Measurements from ENCODE around the gene MTHFD2L.

MTHFD2L gene

DNA sequence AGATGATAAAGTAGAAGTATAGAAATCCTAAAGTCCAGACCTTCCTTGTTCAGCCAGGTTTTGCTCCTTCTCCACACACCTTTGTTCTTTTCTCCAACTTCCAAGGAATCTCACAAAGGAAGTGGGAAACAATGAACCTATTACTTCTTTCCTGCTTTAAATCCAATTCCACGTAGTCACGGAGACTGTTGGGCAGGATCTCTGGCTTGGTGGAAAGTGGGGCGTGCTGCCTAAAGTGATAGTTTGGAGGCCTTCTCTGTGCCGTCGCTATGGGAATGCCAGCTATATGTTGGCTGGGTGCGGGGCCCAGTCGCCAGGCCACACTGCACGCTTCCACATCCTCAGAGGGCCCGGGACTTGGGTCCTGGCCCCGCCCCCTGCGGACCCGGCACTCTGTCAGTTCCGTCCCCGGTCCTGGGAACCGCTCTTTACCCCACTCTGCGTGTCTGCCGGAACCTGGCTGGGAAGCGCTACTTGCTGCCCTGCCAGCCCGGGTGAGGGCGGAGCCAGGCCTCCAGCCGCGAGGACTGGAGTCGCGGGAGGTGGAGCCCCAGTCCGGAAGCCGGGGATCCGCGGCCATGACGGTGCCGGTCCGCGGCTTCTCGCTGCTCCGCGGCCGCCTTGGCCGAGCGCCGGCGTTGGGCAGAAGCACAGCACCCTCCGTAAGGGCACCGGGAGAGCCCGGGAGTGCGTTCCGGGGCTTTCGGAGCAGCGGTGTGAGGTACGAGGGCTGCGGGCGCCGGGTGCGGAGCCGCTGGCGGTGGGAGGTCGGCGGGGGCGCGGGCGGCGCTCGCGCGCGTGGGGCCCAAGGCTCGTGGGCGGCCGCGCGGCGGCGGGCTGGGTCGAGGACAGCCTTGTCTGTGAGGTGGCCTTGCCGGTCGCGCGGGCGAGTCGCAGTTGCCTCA lies at the start of gene MTHFD2L (continued):
- no peak for TF ChIP-seq ZNF223 (tag by site-specific recombination; IDR thresholded peaks at IDR 0.05)
- no peak for TF ChIP-seq ZNF514 (tag by site-specific recombination; IDR thresholded peaks at IDR 0.05)
- 0 out of 2 replicates have a peak, but pooled peaks have one; percentile 13 for TF ChIP-seq KLF1 (tag by site-specific recombination; IDR thresholded peaks at IDR 0.05)
- no peak for TF ChIP-seq ZNF571 (tag by site-specific recombination; IDR thresholded peaks at IDR 0.05)
- TF ChIP-seq, protein P1, sequence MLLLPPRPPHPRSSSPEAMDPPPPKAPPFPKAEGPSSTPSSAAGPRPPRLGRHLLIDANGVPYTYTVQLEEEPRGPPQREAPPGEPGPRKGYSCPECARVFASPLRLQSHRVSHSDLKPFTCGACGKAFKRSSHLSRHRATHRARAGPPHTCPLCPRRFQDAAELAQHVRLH (tag by site-specific recombination; IDR thresholded peaks at IDR 0.05), result no peak
- TF ChIP-seq ZNF121 (tag by site-specific recombination; IDR thresholded peaks at IDR 0.05), result no peak
- TF ChIP-seq SP3 (tag by site-specific recombination; IDR thresholded peaks at IDR 0.05), result peak; percentile 66
- TF ChIP-seq ZBTB1 (tag by site-specific recombination; IDR thresholded peaks at IDR 0.05), result no peak
- TF ChIP-seq, protein P2, sequence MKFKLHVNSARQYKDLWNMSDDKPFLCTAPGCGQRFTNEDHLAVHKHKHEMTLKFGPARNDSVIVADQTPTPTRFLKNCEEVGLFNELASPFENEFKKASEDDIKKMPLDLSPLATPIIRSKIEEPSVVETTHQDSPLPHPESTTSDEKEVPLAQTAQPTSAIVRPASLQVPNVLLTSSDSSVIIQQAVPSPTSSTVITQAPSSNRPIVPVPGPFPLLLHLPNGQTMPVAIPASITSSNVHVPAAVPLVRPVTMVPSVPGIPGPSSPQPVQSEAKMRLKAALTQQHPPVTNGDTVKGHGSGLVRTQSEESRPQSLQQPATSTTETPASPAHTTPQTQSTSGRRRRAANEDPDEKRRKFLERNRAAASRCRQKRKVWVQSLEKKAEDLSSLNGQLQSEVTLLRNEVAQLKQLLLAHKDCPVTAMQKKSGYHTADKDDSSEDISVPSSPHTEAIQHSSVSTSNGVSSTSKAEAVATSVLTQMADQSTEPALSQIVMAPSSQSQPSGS (tag by site-specific recombination; IDR thresholded peaks at IDR 0.05; ENCODE audit: low read depth), result no peak
- TF ChIP-seq, protein P3, sequence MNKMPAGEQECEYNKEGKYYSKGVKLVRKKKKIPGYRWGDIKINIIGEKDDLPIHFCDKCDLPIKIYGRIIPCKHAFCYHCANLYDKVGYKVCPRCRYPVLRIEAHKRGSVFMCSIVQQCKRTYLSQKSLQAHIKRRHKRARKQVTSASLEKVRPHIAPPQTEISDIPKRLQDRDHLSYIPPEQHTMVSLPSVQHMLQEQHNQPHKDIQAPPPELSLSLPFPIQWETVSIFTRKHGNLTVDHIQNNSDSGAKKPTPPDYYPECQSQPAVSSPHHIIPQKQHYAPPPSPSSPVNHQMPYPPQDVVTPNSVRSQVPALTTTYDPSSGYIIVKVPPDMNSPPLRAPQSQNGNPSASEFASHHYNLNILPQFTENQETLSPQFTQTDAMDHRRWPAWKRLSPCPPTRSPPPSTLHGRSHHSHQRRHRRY (tag by site-specific recombination; IDR thresholded peaks at IDR 0.05), result no peak
- no peak for TF ChIP-seq ZNF248 (tag by site-specific recombination; IDR thresholded peaks at IDR 0.05)
- no peak for TF ChIP-seq ZNF239 (tag by site-specific recombination; IDR thresholded peaks at IDR 0.05)
- TF ChIP-seq ZNF174 (tag by site-specific recombination; IDR thresholded peaks at IDR 0.05), result no peak
- 0 out of 2 replicates have a peak, but pooled peaks have one; percentile 20 for TF ChIP-seq PRDM1 (tag by site-specific recombination; IDR thresholded peaks at IDR 0.05)
- no peak for TF ChIP-seq ZNF626 (tag by site-specific recombination; IDR thresholded peaks at IDR 0.05)
- TF ChIP-seq, protein P4, sequence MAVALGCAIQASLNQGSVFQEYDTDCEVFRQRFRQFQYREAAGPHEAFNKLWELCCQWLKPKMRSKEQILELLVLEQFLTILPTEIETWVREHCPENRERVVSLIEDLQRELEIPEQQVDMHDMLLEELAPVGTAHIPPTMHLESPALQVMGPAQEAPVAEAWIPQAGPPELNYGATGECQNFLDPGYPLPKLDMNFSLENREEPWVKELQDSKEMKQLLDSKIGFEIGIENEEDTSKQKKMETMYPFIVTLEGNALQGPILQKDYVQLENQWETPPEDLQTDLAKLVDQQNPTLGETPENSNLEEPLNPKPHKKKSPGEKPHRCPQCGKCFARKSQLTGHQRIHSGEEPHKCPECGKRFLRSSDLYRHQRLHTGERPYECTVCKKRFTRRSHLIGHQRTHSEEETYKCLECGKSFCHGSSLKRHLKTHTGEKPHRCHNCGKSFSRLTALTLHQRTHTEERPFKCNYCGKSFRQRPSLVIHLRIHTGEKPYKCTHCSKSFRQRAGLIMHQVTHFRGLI (tag by site-specific recombination; IDR thresholded peaks at IDR 0.05), result no peak
- TF ChIP-seq, protein P5, sequence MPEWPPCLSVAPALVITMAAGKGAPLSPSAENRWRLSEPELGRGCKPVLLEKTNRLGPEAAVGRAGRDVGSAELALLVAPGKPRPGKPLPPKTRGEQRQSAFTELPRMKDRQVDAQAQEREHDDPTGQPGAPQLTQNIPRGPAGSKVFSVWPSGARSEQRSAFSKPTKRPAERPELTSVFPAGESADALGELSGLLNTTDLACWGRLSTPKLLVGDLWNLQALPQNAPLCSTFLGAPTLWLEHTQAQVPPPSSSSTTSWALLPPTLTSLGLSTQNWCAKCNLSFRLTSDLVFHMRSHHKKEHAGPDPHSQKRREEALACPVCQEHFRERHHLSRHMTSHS (tag by site-specific recombination; IDR thresholded peaks at IDR 0.05), result no peak
- TF ChIP-seq ZSCAN30 (tag by site-specific recombination; IDR thresholded peaks at IDR 0.05), result peak; percentile 65
- TF ChIP-seq ZBTB48 (tag by site-specific recombination; IDR thresholded peaks at IDR 0.05), result no peak
- no peak for TF ChIP-seq ZNF747 (tag by site-specific recombination; IDR thresholded peaks at IDR 0.05)
- no peak for TF ChIP-seq ZNF146 (tag by site-specific recombination; IDR thresholded peaks at IDR 0.05)
- TF ChIP-seq TRIM28 (IDR thresholded peaks at IDR 0.05; ENCODE audit: borderline replicate concordance, low read length), result 0 out of 2 replicates have a peak, but pooled peaks have one; percentile 11
- TF ChIP-seq YY1 (tag by site-specific recombination; IDR thresholded peaks at IDR 0.05), result 0 out of 2 replicates have a peak, but pooled peaks have one; percentile 57
- TF ChIP-seq, protein P6, sequence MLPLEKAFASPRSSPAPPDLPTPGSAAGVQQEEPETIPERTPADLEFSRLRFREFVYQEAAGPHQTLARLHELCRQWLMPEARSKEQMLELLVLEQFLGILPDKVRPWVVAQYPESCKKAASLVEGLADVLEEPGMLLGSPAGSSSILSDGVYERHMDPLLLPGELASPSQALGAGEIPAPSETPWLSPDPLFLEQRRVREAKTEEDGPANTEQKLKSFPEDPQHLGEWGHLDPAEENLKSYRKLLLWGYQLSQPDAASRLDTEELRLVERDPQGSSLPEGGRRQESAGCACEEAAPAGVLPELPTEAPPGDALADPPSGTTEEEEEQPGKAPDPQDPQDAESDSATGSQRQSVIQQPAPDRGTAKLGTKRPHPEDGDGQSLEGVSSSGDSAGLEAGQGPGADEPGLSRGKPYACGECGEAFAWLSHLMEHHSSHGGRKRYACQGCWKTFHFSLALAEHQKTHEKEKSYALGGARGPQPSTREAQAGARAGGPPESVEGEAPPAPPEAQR (tag by site-specific recombination; IDR thresholded peaks at IDR 0.05), result no peak
- no peak for TF ChIP-seq MYNN (tag by site-specific recombination; IDR thresholded peaks at IDR 0.05; ENCODE audit: borderline replicate concordance)
- no peak for TF ChIP-seq ZNF664 (tag by site-specific recombination; IDR thresholded peaks at IDR 0.05)
- TF ChIP-seq, protein P7, sequence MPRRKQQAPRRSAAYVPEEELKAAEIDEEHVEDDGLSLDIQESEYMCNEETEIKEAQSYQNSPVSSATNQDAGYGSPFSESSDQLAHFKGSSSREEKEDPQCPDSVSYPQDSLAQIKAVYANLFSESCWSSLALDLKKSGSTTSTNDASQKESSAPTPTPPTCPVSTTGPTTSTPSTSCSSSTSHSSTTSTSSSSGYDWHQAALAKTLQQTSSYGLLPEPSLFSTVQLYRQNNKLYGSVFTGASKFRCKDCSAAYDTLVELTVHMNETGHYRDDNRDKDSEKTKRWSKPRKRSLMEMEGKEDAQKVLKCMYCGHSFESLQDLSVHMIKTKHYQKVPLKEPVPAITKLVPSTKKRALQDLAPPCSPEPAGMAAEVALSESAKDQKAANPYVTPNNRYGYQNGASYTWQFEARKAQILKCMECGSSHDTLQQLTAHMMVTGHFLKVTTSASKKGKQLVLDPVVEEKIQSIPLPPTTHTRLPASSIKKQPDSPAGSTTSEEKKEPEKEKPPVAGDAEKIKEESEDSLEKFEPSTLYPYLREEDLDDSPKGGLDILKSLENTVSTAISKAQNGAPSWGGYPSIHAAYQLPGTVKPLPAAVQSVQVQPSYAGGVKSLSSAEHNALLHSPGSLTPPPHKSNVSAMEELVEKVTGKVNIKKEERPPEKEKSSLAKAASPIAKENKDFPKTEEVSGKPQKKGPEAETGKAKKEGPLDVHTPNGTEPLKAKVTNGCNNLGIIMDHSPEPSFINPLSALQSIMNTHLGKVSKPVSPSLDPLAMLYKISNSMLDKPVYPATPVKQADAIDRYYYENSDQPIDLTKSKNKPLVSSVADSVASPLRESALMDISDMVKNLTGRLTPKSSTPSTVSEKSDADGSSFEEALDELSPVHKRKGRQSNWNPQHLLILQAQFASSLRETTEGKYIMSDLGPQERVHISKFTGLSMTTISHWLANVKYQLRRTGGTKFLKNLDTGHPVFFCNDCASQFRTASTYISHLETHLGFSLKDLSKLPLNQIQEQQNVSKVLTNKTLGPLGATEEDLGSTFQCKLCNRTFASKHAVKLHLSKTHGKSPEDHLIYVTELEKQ (tag by site-specific recombination; IDR thresholded peaks at IDR 0.05; ENCODE audit: borderline replicate concordance), result no peak
- TF ChIP-seq ZFP69B (tag by site-specific recombination; IDR thresholded peaks at IDR 0.05), result peak; percentile 84
